ENCODE results near the gene TRIM47.

DNA sequence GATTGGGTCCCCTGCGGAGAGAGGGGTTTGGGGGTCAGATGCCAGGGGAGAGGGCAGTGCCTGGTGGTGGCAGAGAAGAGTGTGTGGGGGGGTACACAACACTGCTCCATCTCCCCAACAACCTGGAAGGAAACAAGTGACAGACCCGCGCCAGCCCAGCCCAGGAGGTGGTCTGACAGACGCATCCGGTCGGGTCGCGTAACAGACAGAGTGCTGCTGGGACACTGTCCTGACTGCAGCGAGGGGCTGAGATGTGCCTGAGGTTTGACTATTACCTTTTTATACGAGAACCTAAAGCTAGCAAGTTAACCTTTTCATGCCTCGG lies 50.3 kb downstream of the TRIM47 start:
- no peak for TF ChIP-seq POLR2A (IDR thresholded peaks at IDR 0.05)
- TF ChIP-seq, protein P1, sequence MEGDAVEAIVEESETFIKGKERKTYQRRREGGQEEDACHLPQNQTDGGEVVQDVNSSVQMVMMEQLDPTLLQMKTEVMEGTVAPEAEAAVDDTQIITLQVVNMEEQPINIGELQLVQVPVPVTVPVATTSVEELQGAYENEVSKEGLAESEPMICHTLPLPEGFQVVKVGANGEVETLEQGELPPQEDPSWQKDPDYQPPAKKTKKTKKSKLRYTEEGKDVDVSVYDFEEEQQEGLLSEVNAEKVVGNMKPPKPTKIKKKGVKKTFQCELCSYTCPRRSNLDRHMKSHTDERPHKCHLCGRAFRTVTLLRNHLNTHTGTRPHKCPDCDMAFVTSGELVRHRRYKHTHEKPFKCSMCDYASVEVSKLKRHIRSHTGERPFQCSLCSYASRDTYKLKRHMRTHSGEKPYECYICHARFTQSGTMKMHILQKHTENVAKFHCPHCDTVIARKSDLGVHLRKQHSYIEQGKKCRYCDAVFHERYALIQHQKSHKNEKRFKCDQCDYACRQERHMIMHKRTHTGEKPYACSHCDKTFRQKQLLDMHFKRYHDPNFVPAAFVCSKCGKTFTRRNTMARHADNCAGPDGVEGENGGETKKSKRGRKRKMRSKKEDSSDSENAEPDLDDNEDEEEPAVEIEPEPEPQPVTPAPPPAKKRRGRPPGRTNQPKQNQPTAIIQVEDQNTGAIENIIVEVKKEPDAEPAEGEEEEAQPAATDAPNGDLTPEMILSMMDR (IDR thresholded peaks at IDR 0.05), result no peak
